ENCODE results near the gene COA8.

Gene COA8

GRCh38 chr14:103606963-103607668 lies 44.4 kb downstream of the COA8 start:
- TF ChIP-seq TEAD4 (IDR thresholded peaks at IDR 0.05), result no peak
- peak; percentile 61 for TF ChIP-seq MAX (IDR thresholded peaks at IDR 0.05)
- TF ChIP-seq ZBTB7A (IDR thresholded peaks at IDR 0.05; ENCODE audit: low read depth), result no peak
- no peak for TF ChIP-seq EGR1 (IDR thresholded peaks at IDR 0.05)

GRCh38 chr14:103607822-103608221 lies 45.1 kb downstream of the COA8 start:
- TF ChIP-seq ZBTB7A (IDR thresholded peaks at IDR 0.05; ENCODE audit: low read depth), result no peak
- no peak for TF ChIP-seq TEAD4 (IDR thresholded peaks at IDR 0.05)
- TF ChIP-seq CREB1 (IDR thresholded peaks at IDR 0.05; ENCODE audit: low read depth), result no peak

GRCh38 chr14:103611215-103611614 lies 48.5 kb downstream of the COA8 start:
- no peak for TF ChIP-seq CEBPB (IDR thresholded peaks at IDR 0.05)
- no peak for TF ChIP-seq TAF1 (IDR thresholded peaks at IDR 0.05; ENCODE audit: low read depth)
- no peak for TF ChIP-seq NFIC (IDR thresholded peaks at IDR 0.05)
- no peak for TF ChIP-seq USF1 (IDR thresholded peaks at IDR 0.05)
- TF ChIP-seq TCF12 (IDR thresholded peaks at IDR 0.05; ENCODE audit: low read depth), result no peak
- no peak for TF ChIP-seq TEAD4 (IDR thresholded peaks at IDR 0.05)
- TF ChIP-seq ZBTB7A (IDR thresholded peaks at IDR 0.05; ENCODE audit: low read depth), result no peak
- no peak for TF ChIP-seq CREB1 (IDR thresholded peaks at IDR 0.05; ENCODE audit: low read depth)
- TF ChIP-seq EP300 (IDR thresholded peaks at IDR 0.05; ENCODE audit: borderline replicate concordance), result no peak
- no peak for TF ChIP-seq REST (IDR thresholded peaks at IDR 0.05; ENCODE audit: low read depth)
- TF ChIP-seq YY1 (IDR thresholded peaks at IDR 0.05; ENCODE audit: low read depth), result no peak
- no peak for TF ChIP-seq RAD21 (IDR thresholded peaks at IDR 0.05; ENCODE audit: low read depth)
- TF ChIP-seq FOXM1 (IDR thresholded peaks at IDR 0.05; ENCODE audit: borderline replicate concordance, low read depth), result no peak
- TF ChIP-seq MAX (IDR thresholded peaks at IDR 0.05), result no peak
- no peak for TF ChIP-seq EGR1 (IDR thresholded peaks at IDR 0.05)

- TF ChIP-seq TAF1 (IDR thresholded peaks at IDR 0.05; ENCODE audit: low read depth), result no peak
- peak; percentile 64 for TF ChIP-seq RAD21 (IDR thresholded peaks at IDR 0.05; ENCODE audit: low read depth)
Observed at GRCh38 chr14:103613517-103613916, 50.8 kb downstream of the COA8 start.

GRCh38 chr14:103616635-103617300 lies 54.0 kb downstream of the COA8 start:
- TF ChIP-seq USF1 (IDR thresholded peaks at IDR 0.05) (no peak), CEBPB (IDR thresholded peaks at IDR 0.05) (no peak), FOXM1 (IDR thresholded peaks at IDR 0.05; ENCODE audit: borderline replicate concordance, low read depth) (no peak)

GRCh38 chr14:103619057-103619456 lies 56.3 kb downstream of the COA8 start:
- TF ChIP-seq USF1 (IDR thresholded peaks at IDR 0.05), result no peak
- TF ChIP-seq FOXM1 (IDR thresholded peaks at IDR 0.05; ENCODE audit: borderline replicate concordance, low read depth), result no peak
- no peak for TF ChIP-seq CREB1 (IDR thresholded peaks at IDR 0.05; ENCODE audit: low read depth)
- TF ChIP-seq EGR1 (IDR thresholded peaks at IDR 0.05), result no peak
- no peak for TF ChIP-seq RAD21 (IDR thresholded peaks at IDR 0.05; ENCODE audit: low read depth)
- no peak for TF ChIP-seq TCF12 (IDR thresholded peaks at IDR 0.05; ENCODE audit: low read depth)
- no peak for TF ChIP-seq YY1 (IDR thresholded peaks at IDR 0.05; ENCODE audit: low read depth)
- TF ChIP-seq REST (IDR thresholded peaks at IDR 0.05; ENCODE audit: low read depth), result no peak
- TF ChIP-seq MAX (IDR thresholded peaks at IDR 0.05), result no peak
- no peak for TF ChIP-seq CEBPB (IDR thresholded peaks at IDR 0.05)
- TF ChIP-seq ZBTB7A (IDR thresholded peaks at IDR 0.05; ENCODE audit: low read depth), result no peak
- no peak for TF ChIP-seq EP300 (IDR thresholded peaks at IDR 0.05; ENCODE audit: borderline replicate concordance)
- TF ChIP-seq TEAD4 (IDR thresholded peaks at IDR 0.05), result no peak
- no peak for TF ChIP-seq NFIC (IDR thresholded peaks at IDR 0.05)
- TF ChIP-seq TAF1 (IDR thresholded peaks at IDR 0.05; ENCODE audit: low read depth), result no peak

Measured in Ishikawa (cell line).